ENCODE measurements around the gene DDX56.

The DDX56 gene

GRCh38 chr7:44522315-44522714 lies 51.4 kb downstream of the DDX56 start:
- no peak for TF ChIP-seq CTCF (conservative IDR thresholded peaks at IDR 0.05; ENCODE audit: low read depth, low read length)
- H3K4me3 ChIP-seq (ENCODE audit: low read length) = no peak overlapping the region
- DNase-seq (ENCODE audit: low read depth) = no peak

- TF ChIP-seq CTCF (conservative IDR thresholded peaks at IDR 0.05; ENCODE audit: low read depth, low read length) = no peak
- no peak overlapping the region for H3K4me3 ChIP-seq (ENCODE audit: low read length)
- no peak for DNase-seq (ENCODE audit: low read depth)
These were observed 52.2 kb downstream of the DDX56 start for GRCh38 chr7:44521347-44522095.

DNA sequence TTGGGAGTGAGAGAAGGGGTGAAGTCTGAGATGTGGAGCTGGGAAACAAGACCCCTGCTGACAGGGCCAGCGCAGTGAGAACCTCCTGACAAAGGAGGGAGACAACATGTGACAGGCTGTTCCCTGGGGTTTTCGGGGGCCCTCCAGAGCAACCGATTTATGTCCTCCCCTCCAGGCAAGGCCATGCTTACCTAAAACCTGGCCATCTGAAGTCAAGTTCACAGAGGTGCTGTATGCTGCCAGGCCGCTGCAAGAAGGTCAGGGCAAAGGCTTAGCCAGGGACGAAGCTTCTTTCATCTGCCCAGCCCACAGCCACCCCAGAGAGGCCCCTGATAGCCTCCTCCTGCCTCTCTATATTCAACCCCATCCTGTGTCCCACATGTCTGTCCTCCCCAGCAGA lies 53.1 kb downstream of the DDX56 start:
- H3K4me3 ChIP-seq (ENCODE audit: low read length) = no peak overlapping the region
- no peak for DNase-seq (ENCODE audit: low read depth)
- no peak for TF ChIP-seq CTCF (conservative IDR thresholded peaks at IDR 0.05; ENCODE audit: low read depth, low read length)

DNA sequence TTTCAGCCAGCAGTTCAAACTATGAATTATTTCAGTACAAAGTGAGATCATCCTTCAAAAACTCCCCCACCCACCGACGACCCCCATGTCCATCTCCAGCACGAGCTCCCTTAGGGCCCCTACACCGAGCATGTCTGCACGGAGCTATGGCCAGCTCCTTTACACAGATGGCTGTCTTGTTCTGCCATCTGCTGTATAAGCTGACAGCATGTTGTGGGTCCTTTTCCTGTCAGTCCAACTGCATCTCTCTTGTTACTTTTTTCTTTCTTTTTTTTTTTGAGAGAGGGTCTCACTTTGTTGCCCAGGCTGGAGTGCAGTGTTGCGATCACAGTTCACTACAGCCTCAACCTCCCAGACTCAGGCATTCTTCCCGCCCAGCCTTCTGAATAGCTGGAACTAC lies 54.2 kb downstream of the DDX56 start:
- no peak for DNase-seq (ENCODE audit: low read depth)
- TF ChIP-seq CTCF (conservative IDR thresholded peaks at IDR 0.05; ENCODE audit: low read depth, low read length) = no peak
- no peak overlapping the region for H3K4me3 ChIP-seq (ENCODE audit: low read length)

- DNase-seq (ENCODE audit: low read depth) = no peak
- TF ChIP-seq CTCF (conservative IDR thresholded peaks at IDR 0.05; ENCODE audit: low read depth, low read length) = no peak
- no peak overlapping the region for H3K4me3 ChIP-seq (ENCODE audit: low read length)
These were observed 54.9 kb downstream of the DDX56 start for GRCh38 chr7:44518761-44519160.

GRCh38 chr7:44517175-44517574 lies 56.5 kb downstream of the DDX56 start:
- no peak overlapping the region for H3K4me3 ChIP-seq (ENCODE audit: low read length)
- TF ChIP-seq CTCF (conservative IDR thresholded peaks at IDR 0.05; ENCODE audit: low read depth, low read length) = no peak
- no peak for DNase-seq (ENCODE audit: low read depth)
